ENCODE results near the gene MID2. TPM values are rescaled to one million over a fixed set of nuclear protein-coding genes. Genes with fewer than 3 reads are reported as not detected.

Gene MID2
- total RNA-seq, 1 donor from 2014 or later: 21.9 TPM

DNA sequence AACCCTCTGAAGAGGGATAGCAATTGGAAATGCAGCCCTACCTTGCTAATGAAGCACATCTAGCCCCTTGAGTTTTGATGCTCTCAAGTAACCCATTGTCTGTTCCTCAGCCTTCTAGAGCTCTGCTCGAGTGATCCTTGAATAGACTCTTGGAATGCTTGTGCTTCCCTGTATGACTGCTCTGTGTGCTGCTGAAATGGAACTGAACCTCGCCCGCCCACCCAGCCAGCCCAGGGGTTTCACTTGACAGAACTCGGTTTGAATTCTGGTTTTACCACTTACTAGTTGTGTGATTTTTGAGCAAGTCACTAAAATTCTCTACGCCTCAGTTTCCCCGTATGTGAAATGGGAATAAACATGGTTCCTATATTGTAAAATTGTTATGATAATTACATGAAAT is 77.1 kb downstream of the MID2 start:
- no peak for DNase-seq (ENCODE audit: low read depth)
- peaks cover 4% of the 10 kb centered on the region for H3K36me3 ChIP-seq (ENCODE audit: control insufficient read depth, insufficient read depth, low read length)
- TF ChIP-seq CTCF (IDR thresholded peaks at IDR 0.05; ENCODE audit: insufficient read depth, low read length, severe bottlenecking): no peak
- no peak overlapping the region for H3K4me3 ChIP-seq (ENCODE audit: low read depth, low read length)
- peak; percentile 18 for FAIRE-seq
- no peaks in the 10 kb centered on the region for H3K27me3 ChIP-seq (ENCODE audit: control insufficient read depth, insufficient read depth, low read length)

DNA sequence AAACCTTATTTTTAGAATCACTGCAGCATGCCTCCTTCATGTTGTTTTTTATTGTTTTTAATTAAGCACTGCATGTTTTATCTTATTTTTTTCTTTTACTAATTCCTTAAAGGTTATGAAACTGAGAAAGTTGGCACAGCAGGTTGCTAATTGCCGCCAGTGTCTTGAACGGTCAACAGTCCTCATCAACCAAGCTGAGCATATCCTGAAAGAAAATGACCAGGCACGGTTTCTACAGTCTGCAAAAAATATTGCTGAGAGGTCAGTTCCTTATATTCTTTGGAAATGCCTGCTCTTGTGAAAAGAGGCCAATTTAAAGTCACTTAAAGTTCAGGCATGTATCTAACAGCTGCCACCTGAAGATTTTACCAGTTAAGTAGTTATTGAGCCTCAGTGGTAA is 79.7 kb downstream of the MID2 start:
- no peak for FAIRE-seq
- DNase-seq (ENCODE audit: low read depth): no peak
- Histone ChIP-seq H3K4me3 (ENCODE audit: low read depth, low read length) (no peak overlapping the region), H3K36me3 (ENCODE audit: control insufficient read depth, insufficient read depth, low read length) (peaks cover 4% of the 10 kb centered on the region), H3K27me3 (ENCODE audit: control insufficient read depth, insufficient read depth, low read length) (no peaks in the 10 kb centered on the region)
- no peak for TF ChIP-seq CTCF (IDR thresholded peaks at IDR 0.05; ENCODE audit: insufficient read depth, low read length, severe bottlenecking)

DNA sequence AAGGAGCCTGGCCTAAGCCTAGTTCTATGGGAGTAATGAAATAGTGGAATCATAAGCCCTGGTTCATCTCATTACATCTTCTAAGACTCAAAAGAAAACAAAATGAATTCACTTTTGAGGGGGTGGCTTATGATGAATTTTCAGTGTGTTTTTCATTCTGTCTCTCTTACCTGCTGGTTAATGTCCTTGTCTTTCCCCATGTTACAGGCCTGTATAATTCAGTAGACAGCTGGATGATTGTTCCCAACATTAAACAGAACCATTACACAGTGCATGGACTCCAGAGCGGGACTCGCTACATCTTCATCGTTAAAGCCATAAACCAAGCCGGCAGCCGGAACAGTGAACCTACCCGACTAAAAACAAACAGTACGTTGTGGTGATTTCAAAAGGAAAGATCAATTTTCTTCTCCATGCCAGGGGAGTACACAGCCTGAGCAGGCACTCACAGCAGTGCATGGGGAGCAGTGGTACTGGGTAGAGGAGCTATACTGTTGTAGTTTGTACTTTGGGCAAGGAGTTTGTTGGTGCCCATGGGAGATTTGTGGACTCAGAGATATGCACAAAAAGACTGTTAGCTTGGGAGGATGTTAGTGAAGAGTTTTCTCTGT is 98.6 kb downstream of the MID2 start:
- TF ChIP-seq CTCF (IDR thresholded peaks at IDR 0.05; ENCODE audit: insufficient read depth, low read length, severe bottlenecking): no peak
- H3K27me3 ChIP-seq (ENCODE audit: control insufficient read depth, insufficient read depth, low read length): no peaks in the 10 kb centered on the region
- no peak for DNase-seq (ENCODE audit: low read depth)
- no peaks in the 10 kb centered on the region for H3K36me3 ChIP-seq (ENCODE audit: control insufficient read depth, insufficient read depth, low read length)
- H3K4me3 ChIP-seq (ENCODE audit: low read depth, low read length): no peak overlapping the region
- FAIRE-seq: no peak

DNA sequence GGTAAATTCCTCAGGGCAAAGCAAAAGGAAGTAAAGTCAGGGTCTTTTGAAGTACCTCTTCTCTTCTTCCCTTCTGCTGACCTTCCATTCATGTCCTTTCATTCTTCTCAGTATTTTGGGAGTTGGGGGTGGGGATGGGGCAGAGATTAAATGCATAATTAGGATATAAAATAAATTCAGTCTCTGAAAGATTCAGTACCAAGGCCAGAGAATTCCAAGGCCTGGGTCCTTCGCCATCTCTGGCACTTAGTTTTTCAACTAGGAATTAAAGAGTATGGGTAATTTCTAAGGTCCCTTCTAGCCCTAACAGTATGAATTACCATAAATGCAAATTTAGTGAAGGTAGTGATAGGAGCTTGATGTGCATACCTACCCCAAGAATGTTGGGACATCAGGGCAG is 108.6 kb downstream of the MID2 start:
- no peak overlapping the region for H3K4me3 ChIP-seq (ENCODE audit: low read depth, low read length)
- FAIRE-seq (no peak), DNase-seq (ENCODE audit: low read depth) (no peak)
- no peak for TF ChIP-seq CTCF (IDR thresholded peaks at IDR 0.05; ENCODE audit: insufficient read depth, low read length, severe bottlenecking)
- H3K27me3 ChIP-seq (ENCODE audit: control insufficient read depth, insufficient read depth, low read length): no peaks in the 10 kb centered on the region
- no peaks in the 10 kb centered on the region for H3K36me3 ChIP-seq (ENCODE audit: control insufficient read depth, insufficient read depth, low read length)

- Histone ChIP-seq H3K36me3 (ENCODE audit: control insufficient read depth, insufficient read depth, low read length) (peaks cover 2% of the 10 kb centered on the region), H3K27me3 (ENCODE audit: control insufficient read depth, insufficient read depth, low read length) (no peaks in the 10 kb centered on the region), H3K4me3 (ENCODE audit: low read depth, low read length) (peak overlapping the region; percentile 68)
- no peak for TF ChIP-seq CTCF (IDR thresholded peaks at IDR 0.05; ENCODE audit: insufficient read depth, low read length, severe bottlenecking)
- no peak for FAIRE-seq
- DNase-seq (ENCODE audit: low read depth): peak; percentile 90
Observed at GRCh38 chrX:107935200-107935599, 109.5 kb downstream of the MID2 start.
